Spleen (tissue), 11 donors: ENCODE measurements around the gene HTATIP2. TPM values are rescaled to one million over a fixed set of nuclear protein-coding genes. Genes with fewer than 3 reads are reported as not detected.

Experiments used
- DNase-seq: peaks from one replicate; pipeline ENCODE4 v3.0.0-alpha.2; 2020
- H3K27ac ChIP-seq, 8 donors: fragments of 200-600 bp; sonication (generic) in 7 of 8; 1 replicate in 4 of 8; 2 replicates in 4 of 8; pipeline versions ENCODE4 v1.5.0 to v1.8.0; 2016 to 2021; ENCODE audit warnings: inconsistent platforms in 4 of 8, mild to moderate bottlenecking in 4 of 8, moderate library complexity in 1 of 8
- H3K27me3 ChIP-seq, 7 donors: fragments of 200-600 bp; sonication (generic) in 6 of 7; replicated peaks in 1 of 7; 1 replicate in 4 of 7; 2 replicates in 3 of 7; pipeline versions ENCODE4 v1.5.0 to v1.8.0; 2016 to 2021; ENCODE audit warnings: inconsistent platforms in 3 of 7, mild to moderate bottlenecking in 1 of 7
- H3K36me3 ChIP-seq, 6 donors: fragments of 200-600 bp; sonication (generic) in 5 of 6; 1 replicate in 4 of 6; 2 replicates in 2 of 6; pipeline versions ENCODE4 v1.5.0 to v1.8.0; 2016 to 2021; ENCODE audit warnings: inconsistent platforms in 2 of 6
- H3K4me1 ChIP-seq, 6 donors: fragments of 200-600 bp; sonication (generic) in 5 of 6; 1 replicate in 3 of 6; 2 replicates in 3 of 6; pipeline versions ENCODE4 v1.5.0 to v1.8.0; 2016 to 2021; ENCODE audit warnings: inconsistent platforms in 3 of 6
- H3K4me3 ChIP-seq, 8 donors: fragments of 200-600 bp; sonication (generic) in 7 of 8; 1 replicate in 4 of 8; 2 replicates in 4 of 8; pipeline versions ENCODE4 v1.5.0 to v1.8.0; 2016 to 2021; ENCODE audit warnings: inconsistent platforms in 4 of 8, mild to moderate bottlenecking in 4 of 8, moderate library complexity in 2 of 8
- H3K9me3 ChIP-seq, 8 donors: fragments of 200-600 bp; sonication (generic) in 7 of 8; 1 replicate in 4 of 8; 2 replicates in 4 of 8; pipeline versions ENCODE4 v1.5.0 to v1.8.0; 2016 to 2021; ENCODE audit warnings: inconsistent platforms in 4 of 8
- POLR2A ChIP-seq, 3 donors: fragments of 450-650 bp; IDR thresholded peaks; one replicate each; pipeline ENCODE4 v1.5.1; 2017; ENCODE audit warnings: antibody characterized with exemption in 3 of 3, mild to moderate bottlenecking in 1 of 3
- POLR2AphosphoS5 ChIP-seq, 3 donors: sonication (generic); formaldehyde crosslinking; IDR thresholded peaks; one replicate each; pipeline ENCODE4 v1.5.1; 2017; ENCODE audit warnings: antibody characterized with exemption in 3 of 3
- WGBS, 5 donors: extraction: QIAGEN DNeasy Blood & Tissue Kit in 3 of 5; methylation state at CpG; one replicate each; pipeline versions ENCODE4 v1.1.5 to v1.1.7; 2013 to 2018; 5-methylcytosine and 5-hydroxymethylcytosine counted together
- intact Hi-C: fragments of 100-400 bp; cut with DNase I; formaldehyde crosslinking; loops from one replicate; pipeline ENCODE4 v1.15.0; 2023; ENCODE audit warnings: low total_unique reads
- polyA plus RNA-seq, 3 donors: library from polyadenylated mRNA; stranded (reverse); fragments of 200-250 nt; gene quantifications; one replicate each; pipeline ENCODE4 v1.2.1, GENCODE V29; 2013
- total RNA-seq, 7 donors: library from RNA; depleted of rRNA in 3 of 7; stranded (reverse); fragments of >200 nt in 3 of 7; fragmentation: NEBNext Ultra II Directional in 4 of 7; extraction: Animal tissue kit (Norgen Biotek cat#: 25700) in 4 of 7; gene quantifications; one replicate each; pipeline versions ENCODE4 v1.1.0 to v1.2.1, GENCODE V29; 2016 to 2021
- TF ChIP-seq, protein P1 (sequence below), 11 experiments: fragments of 200-600 bp in 7 of 11; fragments of 450-650 bp in 4 of 11; sonication (generic) in 4 of 11; IDR thresholded peaks in 8 of 11; conservative IDR thresholded peaks in 3 of 11; 1 replicate in 7 of 11; 2 replicates in 4 of 11; pipeline versions ENCODE4 v1.4.0 to v1.8.0; 2016 to 2021; ENCODE audit warnings: antibody characterized with exemption in 11 of 11, inconsistent platforms in 4 of 11, mild to moderate bottlenecking in 1 of 11
- donor health status: healthy with polysubstance abuse.
- donor health status: DM: no; HTN: no; CAD: no; lungs with moderate emphysema.
- donor health status: DM: no; HTN: no; CAD: no.
- donor health status: Bipolar disorder and iron deficiency.
- donor health status: healthy.
- donor health status: DM: no; HTN: no; CAD: no.
- donor health status: DM: yes; HTN: yes; CAD: no.

The HTATIP2 gene
- total and polyA plus RNA-seq, 10 donors, result 24.3 to 70.2 (median 42.6) TPM

DNA sequence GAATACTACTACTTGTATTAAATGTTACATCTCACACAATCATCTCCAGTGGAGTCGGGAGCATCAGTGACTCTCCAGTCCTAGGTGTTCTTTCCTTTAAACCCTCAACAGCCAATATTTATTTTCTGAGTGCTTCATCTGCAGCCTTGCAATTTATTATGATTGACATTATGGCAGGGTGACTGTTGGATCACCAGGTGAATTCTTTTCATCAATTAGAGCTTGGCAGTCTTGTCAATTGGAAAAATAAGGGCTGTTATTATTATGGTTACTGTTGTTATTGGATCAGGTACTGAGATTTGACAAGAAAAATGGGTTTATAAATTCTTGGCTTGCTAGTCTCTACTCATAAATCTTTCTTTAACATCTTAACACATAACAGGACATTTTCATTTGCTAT lies 27.5 kb upstream of the HTATIP2 start:
- no peaks in the 10 kb centered on the region for H3K9me3 ChIP-seq
- H3K27me3 ChIP-seq, result peaks cover 0 to 63% (median 11%) of the 10 kb centered on the region in 7 donors
- 83 to 98% (median 91%) methylated on average over 1 of the region's 1 CpG for WGBS, 5 donors
- no peak overlapping the region for H3K4me3 ChIP-seq
- TF ChIP-seq POLR2A (IDR thresholded peaks at IDR 0.05), result no peak
- TF ChIP-seq, protein P1, sequence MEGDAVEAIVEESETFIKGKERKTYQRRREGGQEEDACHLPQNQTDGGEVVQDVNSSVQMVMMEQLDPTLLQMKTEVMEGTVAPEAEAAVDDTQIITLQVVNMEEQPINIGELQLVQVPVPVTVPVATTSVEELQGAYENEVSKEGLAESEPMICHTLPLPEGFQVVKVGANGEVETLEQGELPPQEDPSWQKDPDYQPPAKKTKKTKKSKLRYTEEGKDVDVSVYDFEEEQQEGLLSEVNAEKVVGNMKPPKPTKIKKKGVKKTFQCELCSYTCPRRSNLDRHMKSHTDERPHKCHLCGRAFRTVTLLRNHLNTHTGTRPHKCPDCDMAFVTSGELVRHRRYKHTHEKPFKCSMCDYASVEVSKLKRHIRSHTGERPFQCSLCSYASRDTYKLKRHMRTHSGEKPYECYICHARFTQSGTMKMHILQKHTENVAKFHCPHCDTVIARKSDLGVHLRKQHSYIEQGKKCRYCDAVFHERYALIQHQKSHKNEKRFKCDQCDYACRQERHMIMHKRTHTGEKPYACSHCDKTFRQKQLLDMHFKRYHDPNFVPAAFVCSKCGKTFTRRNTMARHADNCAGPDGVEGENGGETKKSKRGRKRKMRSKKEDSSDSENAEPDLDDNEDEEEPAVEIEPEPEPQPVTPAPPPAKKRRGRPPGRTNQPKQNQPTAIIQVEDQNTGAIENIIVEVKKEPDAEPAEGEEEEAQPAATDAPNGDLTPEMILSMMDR (IDR thresholded peaks at IDR 0.05 in 8 of 11, conservative IDR thresholded peaks at IDR 0.05 in 3 of 11), result no peak
- no peak for TF ChIP-seq POLR2AphosphoS5 (IDR thresholded peaks at IDR 0.05)
- no peak for DNase-seq
- H3K36me3 ChIP-seq, result no peaks in the 10 kb centered on the region
- no peak overlapping the region for H3K27ac ChIP-seq
- intact Hi-C loops, result no loop called here
- no peaks in the 10 kb centered on the region for H3K4me1 ChIP-seq

DNA sequence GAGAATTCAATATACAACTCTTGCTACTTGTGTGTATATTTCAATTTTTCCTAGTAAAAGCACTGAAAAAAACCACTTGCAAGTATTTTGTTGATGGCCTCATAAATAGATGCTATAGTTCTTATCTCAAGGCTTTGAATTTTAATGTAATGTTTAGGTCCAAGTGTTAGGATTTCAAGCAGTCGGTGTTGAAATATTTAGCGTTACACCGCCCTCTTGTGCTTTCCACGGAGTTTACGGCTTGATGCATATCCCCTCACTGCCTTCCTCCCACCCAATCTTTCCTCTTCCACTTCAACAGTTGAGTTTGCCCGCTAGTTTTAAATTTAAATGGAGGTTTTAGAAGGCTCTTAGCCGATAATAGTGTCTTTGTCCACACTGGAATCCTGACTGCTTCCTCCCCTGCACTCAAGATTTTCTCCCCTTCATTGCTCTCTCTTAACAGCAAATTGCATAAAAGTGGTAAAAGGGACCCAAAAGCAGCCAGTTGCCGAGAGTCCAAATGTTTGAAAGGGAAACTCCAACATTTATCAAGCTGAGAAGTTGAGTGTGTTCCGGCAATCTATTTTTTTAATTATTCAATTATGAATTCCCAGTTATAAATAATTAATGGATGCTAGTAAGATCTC lies 25.9 kb upstream of the HTATIP2 start:
- intact Hi-C loops, result no loop called here

DNA sequence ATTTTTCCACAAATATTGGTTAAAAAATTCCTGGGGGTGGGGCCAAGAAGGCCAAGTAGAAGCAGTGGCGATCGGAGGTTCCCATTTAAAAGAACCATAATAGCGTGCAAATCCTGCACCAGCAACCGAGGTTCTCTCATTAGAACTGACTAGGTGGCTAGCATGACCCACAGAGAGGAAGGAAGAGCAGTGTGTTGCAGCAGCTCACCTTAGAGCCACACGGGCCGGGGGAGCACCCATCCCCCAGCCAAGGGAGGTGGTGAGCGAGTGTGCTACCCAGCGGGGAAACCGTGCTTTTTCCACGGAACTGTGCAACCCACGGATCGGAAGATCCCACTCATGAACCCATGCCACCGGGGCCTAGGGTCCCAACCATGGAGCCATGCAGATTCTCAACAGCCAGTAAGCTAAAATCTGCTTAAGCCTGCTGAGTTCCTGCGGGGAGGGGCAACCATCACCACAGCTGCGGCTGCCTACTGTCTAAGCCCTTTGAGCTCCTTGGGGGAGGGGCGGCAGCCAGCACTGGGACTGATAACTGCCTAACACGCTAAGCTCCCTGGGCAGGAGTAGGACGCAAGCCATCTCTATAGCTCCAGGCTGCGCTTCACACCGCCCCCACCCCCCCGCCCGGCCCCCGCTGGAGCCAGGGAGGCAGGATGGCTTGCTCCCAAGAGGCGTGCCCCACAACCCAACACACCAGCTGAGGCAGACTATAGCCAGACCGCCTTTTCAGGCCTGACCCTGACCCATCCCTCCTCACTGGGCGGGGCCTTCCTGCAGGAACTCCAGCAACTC lies 21.0 kb upstream of the HTATIP2 start:
- no peak for DNase-seq
- H3K36me3 ChIP-seq, result no peaks in the 10 kb centered on the region
- intact Hi-C loops, result no loop called here
- 29 to 40% (median 34%) methylated on average over 22 to 26 of the region's 26 CpGs for WGBS, 5 donors
- H3K9me3 ChIP-seq, result no peaks in the 10 kb centered on the region
- TF ChIP-seq POLR2AphosphoS5 (IDR thresholded peaks at IDR 0.05), result peak in 2 of 3 donors; percentile 13 to 19
- TF ChIP-seq, protein P1 (IDR thresholded peaks at IDR 0.05 in 8 of 11, conservative IDR thresholded peaks at IDR 0.05 in 3 of 11), result no peak
- no peak overlapping the region for H3K4me3 ChIP-seq
- no peak overlapping the region for H3K27ac ChIP-seq
- peaks cover 0 to 9% (median 0%) of the 10 kb centered on the region in 6 donors for H3K4me1 ChIP-seq
- peaks cover 0 to 44% (median 11%) of the 10 kb centered on the region in 7 donors for H3K27me3 ChIP-seq

More for the DNA sequence above, 25.9 kb upstream of the HTATIP2 start:
- Histone ChIP-seq H3K36me3 (no peaks in the 10 kb centered on the region), H3K27me3 (peaks cover 0 to 73% (median 15%) of the 10 kb centered on the region in 7 donors), H3K27ac (no peak overlapping the region), H3K9me3 (no peaks in the 10 kb centered on the region), H3K4me1 (peaks cover 0 to 6% (median 0%) of the 10 kb centered on the region in 6 donors), H3K4me3 (no peak overlapping the region)
- no peak for DNase-seq
- TF ChIP-seq POLR2A (IDR thresholded peaks at IDR 0.05) (no peak), POLR2AphosphoS5 (IDR thresholded peaks at IDR 0.05) (no peak)
- TF ChIP-seq, protein P1 (IDR thresholded peaks at IDR 0.05 in 8 of 11, conservative IDR thresholded peaks at IDR 0.05 in 3 of 11), result no peak
- WGBS, 5 donors, result 18 to 28% (median 25%) methylated on average over 9 of the region's 9 CpGs

DNA sequence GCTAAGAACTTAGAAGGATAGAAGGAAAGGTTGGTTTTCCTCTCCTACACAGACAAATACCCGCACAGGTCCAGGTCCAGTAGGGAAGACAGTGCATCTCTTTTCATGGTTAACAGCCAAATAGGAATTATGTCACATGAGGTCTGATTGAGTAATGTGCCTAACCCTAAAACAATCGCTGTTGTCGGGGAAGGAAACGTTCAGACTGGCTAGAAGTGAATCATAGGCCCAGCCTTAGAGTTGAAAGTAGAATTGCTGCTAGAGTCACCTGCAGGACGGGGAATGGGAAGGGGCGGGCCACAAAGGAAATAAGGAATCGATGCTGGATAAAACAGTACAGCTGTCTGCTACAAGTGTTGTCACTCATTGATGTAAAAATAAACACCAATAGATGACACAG lies 12.4 kb upstream of the HTATIP2 start:
- intact Hi-C loops, result no loop called here
- Histone ChIP-seq H3K4me3 (no peak overlapping the region), H3K36me3 (no peaks in the 10 kb centered on the region), H3K27me3 (no peaks in the 10 kb centered on the region), H3K27ac (no peak overlapping the region), H3K4me1 (peaks cover 0 to 10% (median 5%) of the 10 kb centered on the region in 6 donors), H3K9me3 (no peaks in the 10 kb centered on the region)
- TF ChIP-seq, protein P1 (IDR thresholded peaks at IDR 0.05 in 8 of 11, conservative IDR thresholded peaks at IDR 0.05 in 3 of 11), result no peak
- TF ChIP-seq POLR2AphosphoS5 (IDR thresholded peaks at IDR 0.05), result no peak
- TF ChIP-seq POLR2A (IDR thresholded peaks at IDR 0.05), result no peak
- DNase-seq, result no peak
- WGBS, 5 donors, result 56 to 78% (median 66%) methylated on average over 7 of the region's 7 CpGs
